Spleen (tissue), 11 donors: Measurements from ENCODE around the gene RPA1. TPM values are rescaled to one million over a fixed set of nuclear protein-coding genes. Genes with fewer than 3 reads are reported as not detected.
"Not testable (repeated sequence)": the region's sequence is repeated elsewhere in the genome, so short reads cannot be mapped to it uniquely, and the experiment has no call there.

Source experiments
- DNase-seq: peaks from one replicate; pipeline ENCODE4 v3.0.0-alpha.2; 2020
- H3K27ac ChIP-seq, 8 donors: fragments of 200-600 bp; sonication (generic) in 7 of 8; 1 replicate in 4 of 8; 2 replicates in 4 of 8; pipeline versions ENCODE4 v1.5.0 to v1.8.0; 2016 to 2021; ENCODE audit warnings: inconsistent platforms in 4 of 8, mild to moderate bottlenecking in 4 of 8, moderate library complexity in 1 of 8
- H3K27me3 ChIP-seq, 7 donors: fragments of 200-600 bp; sonication (generic) in 6 of 7; replicated peaks in 1 of 7; 1 replicate in 4 of 7; 2 replicates in 3 of 7; pipeline versions ENCODE4 v1.5.0 to v1.8.0; 2016 to 2021; ENCODE audit warnings: inconsistent platforms in 3 of 7, mild to moderate bottlenecking in 1 of 7
- H3K36me3 ChIP-seq, 6 donors: fragments of 200-600 bp; sonication (generic) in 5 of 6; 1 replicate in 4 of 6; 2 replicates in 2 of 6; pipeline versions ENCODE4 v1.5.0 to v1.8.0; 2016 to 2021; ENCODE audit warnings: inconsistent platforms in 2 of 6
- H3K4me1 ChIP-seq, 6 donors: fragments of 200-600 bp; sonication (generic) in 5 of 6; 1 replicate in 3 of 6; 2 replicates in 3 of 6; pipeline versions ENCODE4 v1.5.0 to v1.8.0; 2016 to 2021; ENCODE audit warnings: inconsistent platforms in 3 of 6
- H3K4me3 ChIP-seq, 8 donors: fragments of 200-600 bp; sonication (generic) in 7 of 8; 1 replicate in 4 of 8; 2 replicates in 4 of 8; pipeline versions ENCODE4 v1.5.0 to v1.8.0; 2016 to 2021; ENCODE audit warnings: inconsistent platforms in 4 of 8, mild to moderate bottlenecking in 4 of 8, moderate library complexity in 2 of 8
- H3K9me3 ChIP-seq, 8 donors: fragments of 200-600 bp; sonication (generic) in 7 of 8; 1 replicate in 4 of 8; 2 replicates in 4 of 8; pipeline versions ENCODE4 v1.5.0 to v1.8.0; 2016 to 2021; ENCODE audit warnings: inconsistent platforms in 4 of 8
- POLR2A ChIP-seq, 3 donors: fragments of 450-650 bp; IDR thresholded peaks; one replicate each; pipeline ENCODE4 v1.5.1; 2017; ENCODE audit warnings: antibody characterized with exemption in 3 of 3, mild to moderate bottlenecking in 1 of 3
- POLR2AphosphoS5 ChIP-seq, 3 donors: sonication (generic); formaldehyde crosslinking; IDR thresholded peaks; one replicate each; pipeline ENCODE4 v1.5.1; 2017; ENCODE audit warnings: antibody characterized with exemption in 3 of 3
- WGBS, 5 donors: extraction: QIAGEN DNeasy Blood & Tissue Kit in 3 of 5; methylation state at CpG; one replicate each; pipeline versions ENCODE4 v1.1.5 to v1.1.7; 2013 to 2018; 5-methylcytosine and 5-hydroxymethylcytosine counted together
- intact Hi-C: fragments of 100-400 bp; cut with DNase I; formaldehyde crosslinking; loops from one replicate; pipeline ENCODE4 v1.15.0; 2023; ENCODE audit warnings: low total_unique reads
- polyA plus RNA-seq, 3 donors: library from polyadenylated mRNA; stranded (reverse); fragments of 200-250 nt; gene quantifications; one replicate each; pipeline ENCODE4 v1.2.1, GENCODE V29; 2013
- total RNA-seq, 7 donors: library from RNA; depleted of rRNA in 3 of 7; stranded (reverse); fragments of >200 nt in 3 of 7; fragmentation: NEBNext Ultra II Directional in 4 of 7; extraction: Animal tissue kit (Norgen Biotek cat#: 25700) in 4 of 7; gene quantifications; one replicate each; pipeline versions ENCODE4 v1.1.0 to v1.2.1, GENCODE V29; 2016 to 2021
- TF ChIP-seq, protein P1 (sequence below), 11 experiments: fragments of 200-600 bp in 7 of 11; fragments of 450-650 bp in 4 of 11; sonication (generic) in 4 of 11; IDR thresholded peaks in 8 of 11; conservative IDR thresholded peaks in 3 of 11; 1 replicate in 7 of 11; 2 replicates in 4 of 11; pipeline versions ENCODE4 v1.4.0 to v1.8.0; 2016 to 2021; ENCODE audit warnings: antibody characterized with exemption in 11 of 11, inconsistent platforms in 4 of 11, mild to moderate bottlenecking in 1 of 11
- donor health status: healthy with polysubstance abuse.
- donor health status: DM: no; HTN: no; CAD: no; lungs with moderate emphysema.
- donor health status: DM: no; HTN: no; CAD: no.
- donor health status: Bipolar disorder and iron deficiency.
- donor health status: healthy.
- donor health status: DM: no; HTN: no; CAD: no.
- donor health status: DM: yes; HTN: yes; CAD: no.

RPA1 gene
- total and polyA plus RNA-seq, 10 donors: 20.7 to 101 (median 35.1) TPM

DNA sequence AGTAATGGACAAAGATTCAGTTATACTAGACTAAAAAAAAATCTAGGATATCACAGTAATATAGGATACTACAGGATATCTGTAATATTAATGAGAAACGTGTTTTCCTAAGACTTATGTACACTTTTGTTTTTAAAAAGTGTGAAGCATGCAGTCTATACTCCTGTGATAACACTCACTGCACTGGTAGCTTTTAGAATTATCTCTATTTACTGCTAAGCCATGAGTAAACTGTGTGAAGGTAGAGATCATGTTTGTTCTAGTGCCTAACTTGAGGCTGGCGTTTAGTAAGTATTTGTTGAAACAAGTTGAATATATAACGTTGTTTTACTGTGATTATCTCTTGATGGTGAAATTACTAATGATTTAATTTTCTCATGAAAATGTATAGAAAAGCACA, 23.9 kb downstream of the RPA1 start:
- H3K27ac ChIP-seq: no peak overlapping the region
- 86 to 95% (median 92%) methylated on average over 3 of the region's 3 CpGs for WGBS, 5 donors
- peaks cover 0 to 9% (median 3%) of the 10 kb centered on the region in 6 donors for H3K4me1 ChIP-seq
- no peak for DNase-seq
- peaks cover 5 to 88% (median 52%) of the 10 kb centered on the region in 6 donors for H3K36me3 ChIP-seq
- H3K9me3 ChIP-seq: no peaks in the 10 kb centered on the region
- no peaks in the 10 kb centered on the region for H3K27me3 ChIP-seq
- TF ChIP-seq POLR2AphosphoS5 (IDR thresholded peaks at IDR 0.05) (no peak), POLR2A (IDR thresholded peaks at IDR 0.05) (no peak)
- TF ChIP-seq, protein P1, sequence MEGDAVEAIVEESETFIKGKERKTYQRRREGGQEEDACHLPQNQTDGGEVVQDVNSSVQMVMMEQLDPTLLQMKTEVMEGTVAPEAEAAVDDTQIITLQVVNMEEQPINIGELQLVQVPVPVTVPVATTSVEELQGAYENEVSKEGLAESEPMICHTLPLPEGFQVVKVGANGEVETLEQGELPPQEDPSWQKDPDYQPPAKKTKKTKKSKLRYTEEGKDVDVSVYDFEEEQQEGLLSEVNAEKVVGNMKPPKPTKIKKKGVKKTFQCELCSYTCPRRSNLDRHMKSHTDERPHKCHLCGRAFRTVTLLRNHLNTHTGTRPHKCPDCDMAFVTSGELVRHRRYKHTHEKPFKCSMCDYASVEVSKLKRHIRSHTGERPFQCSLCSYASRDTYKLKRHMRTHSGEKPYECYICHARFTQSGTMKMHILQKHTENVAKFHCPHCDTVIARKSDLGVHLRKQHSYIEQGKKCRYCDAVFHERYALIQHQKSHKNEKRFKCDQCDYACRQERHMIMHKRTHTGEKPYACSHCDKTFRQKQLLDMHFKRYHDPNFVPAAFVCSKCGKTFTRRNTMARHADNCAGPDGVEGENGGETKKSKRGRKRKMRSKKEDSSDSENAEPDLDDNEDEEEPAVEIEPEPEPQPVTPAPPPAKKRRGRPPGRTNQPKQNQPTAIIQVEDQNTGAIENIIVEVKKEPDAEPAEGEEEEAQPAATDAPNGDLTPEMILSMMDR (IDR thresholded peaks at IDR 0.05 in 8 of 11, conservative IDR thresholded peaks at IDR 0.05 in 3 of 11): no peak
- intact Hi-C loops: no loop called here
- H3K4me3 ChIP-seq: no peak overlapping the region

DNA sequence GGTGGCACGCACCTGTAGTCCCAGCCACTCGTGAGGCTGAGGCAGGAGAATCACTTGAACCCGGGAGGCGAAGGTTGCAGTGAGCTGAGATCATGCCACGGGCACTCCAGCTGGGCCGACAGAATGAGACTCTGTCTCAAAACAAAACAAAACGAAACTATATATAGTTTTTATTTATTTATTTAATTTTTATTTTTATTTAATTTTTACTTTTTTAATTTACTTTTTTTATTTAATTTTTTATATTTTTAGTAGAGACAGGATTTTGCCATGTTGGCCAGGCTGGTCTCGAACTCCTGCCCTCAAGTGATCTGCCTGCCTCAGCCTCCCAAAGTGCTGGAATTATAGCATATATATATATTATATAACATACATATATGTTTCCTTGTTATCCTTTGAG, 26.7 kb downstream of the RPA1 start:
- H3K36me3 ChIP-seq: peaks cover 5 to 88% (median 59%) of the 10 kb centered on the region in 6 donors
- H3K4me3 ChIP-seq, H3K27ac ChIP-seq, H3K9me3 ChIP-seq, H3K27me3 ChIP-seq, DNase-seq, intact Hi-C loops, H3K4me1 ChIP-seq: not testable (repeated sequence)
- WGBS, 5 donors: 95 to 99% (median 97%) methylated on average over 8 of the region's 8 CpGs

DNA sequence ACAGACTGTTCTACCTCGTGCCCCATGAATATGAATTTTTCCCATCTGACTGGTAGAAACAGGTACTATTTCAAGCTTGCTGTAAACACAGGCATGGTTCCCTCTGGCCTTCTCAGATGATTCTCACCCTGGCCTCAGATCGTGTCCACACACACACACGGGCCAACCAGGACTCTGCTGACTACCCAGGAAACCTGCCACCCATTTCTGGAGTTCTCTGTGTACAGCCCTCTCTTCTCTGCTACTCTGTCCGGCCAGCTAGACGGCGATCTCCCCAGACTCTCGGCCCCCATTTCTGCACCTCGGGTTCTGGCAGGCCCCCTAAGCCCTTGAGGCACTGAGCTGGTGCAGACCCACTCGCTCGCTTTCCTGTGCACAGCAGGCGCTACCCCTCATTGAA, 31.2 kb downstream of the RPA1 start:
- H3K4me1 ChIP-seq: peaks cover 0 to 11% (median 0%) of the 10 kb centered on the region in 6 donors
- no peak overlapping the region for H3K4me3 ChIP-seq
- TF ChIP-seq, protein P1 (IDR thresholded peaks at IDR 0.05 in 8 of 11, conservative IDR thresholded peaks at IDR 0.05 in 3 of 11): no peak
- TF ChIP-seq POLR2A (IDR thresholded peaks at IDR 0.05) (no peak), POLR2AphosphoS5 (IDR thresholded peaks at IDR 0.05) (no peak)
- peaks cover 0 to 72% (median 26%) of the 10 kb centered on the region in 6 donors for H3K36me3 ChIP-seq
- no peaks in the 10 kb centered on the region for H3K9me3 ChIP-seq
- 89 to 98% (median 92%) methylated on average over 11 of the region's 11 CpGs for WGBS, 5 donors
- no peaks in the 10 kb centered on the region for H3K27me3 ChIP-seq
- no peak for DNase-seq
- H3K27ac ChIP-seq: no peak overlapping the region
- intact Hi-C loops: no loop called here

DNA sequence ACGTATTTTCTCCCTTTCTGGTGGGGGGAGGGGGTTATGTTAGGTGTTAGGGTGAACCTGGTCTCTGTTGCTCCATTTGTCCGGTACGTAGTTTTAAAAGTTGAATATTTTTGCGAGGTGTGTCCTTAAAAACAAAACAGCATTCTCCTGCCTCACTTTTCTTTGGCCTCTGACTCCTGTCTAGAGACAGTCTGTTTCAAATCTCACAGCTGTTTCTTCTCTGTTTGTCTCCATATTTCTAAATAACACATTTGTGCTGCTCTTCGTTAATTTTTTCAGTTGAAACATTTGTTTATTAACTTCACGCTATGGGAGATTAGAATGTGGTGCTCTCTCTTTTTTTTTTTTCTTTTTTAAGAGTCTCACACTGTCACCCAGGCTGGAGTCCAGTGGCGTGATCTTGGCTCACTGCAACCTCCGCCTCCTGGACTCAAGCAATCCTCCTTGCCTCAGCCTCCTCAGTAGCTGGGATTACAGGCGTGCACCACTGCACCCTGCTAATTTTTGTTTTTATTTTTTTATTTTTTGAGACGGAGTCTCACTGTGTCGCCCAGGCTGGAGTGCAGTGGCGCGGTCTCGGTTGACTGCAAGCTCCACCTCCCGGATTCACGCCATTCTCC, 31.7 kb downstream of the RPA1 start:
- WGBS, 5 donors: 91 to 97% (median 94%) methylated on average over 16 of the region's 16 CpGs
- DNase-seq: no peak
- TF ChIP-seq, protein P1 (IDR thresholded peaks at IDR 0.05 in 8 of 11, conservative IDR thresholded peaks at IDR 0.05 in 3 of 11): no peak
- no peak for TF ChIP-seq POLR2AphosphoS5 (IDR thresholded peaks at IDR 0.05)
- TF ChIP-seq POLR2A (IDR thresholded peaks at IDR 0.05): no peak

More for the DNA sequence above, 31.7 kb downstream of the RPA1 start:
- Histone ChIP-seq H3K36me3 (peaks cover 0 to 72% (median 25%) of the 10 kb centered on the region in 6 donors), H3K4me1 (peaks cover 0 to 11% (median 0%) of the 10 kb centered on the region in 6 donors), H3K27ac (no peak overlapping the region), H3K9me3 (no peaks in the 10 kb centered on the region), H3K27me3 (no peaks in the 10 kb centered on the region), H3K4me3 (no peak overlapping the region)
- intact Hi-C loops: no loop called here
